Thoracic aorta (tissue), 2 donors: ENCODE measurements around the gene HTR4. TPM values are rescaled to one million over a fixed set of nuclear protein-coding genes. Genes with fewer than 3 reads are reported as not detected.
"Not testable (repeated sequence)": the region's sequence is repeated elsewhere in the genome, so short reads cannot be mapped to it uniquely, and the experiment has no call there.

Experiments
- ATAC-seq: fragments of 150-250 bp; one replicate; pipeline ENCODE4 v1.8.0; 2017; ENCODE audit warnings: low read depth; ENCODE audit not compliant: insufficient number of reproducible peaks, low FRiP score
- DNase-seq: peaks from one replicate; pipeline ENCODE4 v3.0.0-alpha.2; 2020; ENCODE audit warnings: low spot score
- H3K27ac ChIP-seq, 2 donors: fragments of 200-600 bp; sonication (generic); 1 replicate in 1 of 2; 2 replicates in 1 of 2; pipeline ENCODE4 v1.5.1; 2016; ENCODE audit warnings: mild to moderate bottlenecking in 2 of 2, moderate library complexity in 2 of 2
- H3K27me3 ChIP-seq: fragments of 200-600 bp; sonication (generic); replicated peaks from 2 replicates; pipeline ENCODE4 v1.6.0; 2016; ENCODE audit warnings: mild to moderate bottlenecking; ENCODE audit not compliant: insufficient read depth
- H3K36me3 ChIP-seq: fragments of 200-600 bp; sonication (generic); one replicate; pipeline ENCODE4 v1.5.1; 2016
- H3K4me1 ChIP-seq, 2 donors: fragments of 200-600 bp; sonication (generic); 1 replicate in 1 of 2; 2 replicates in 1 of 2; pipeline versions ENCODE4 v1.5.1 to v1.6.0; 2016; ENCODE audit warnings: low read depth in 2 of 2, mild to moderate bottlenecking in 1 of 2; ENCODE audit not compliant: control insufficient read depth in 1 of 2
- H3K4me3 ChIP-seq: fragments of 200-600 bp; sonication (generic); 2 replicates; pipeline ENCODE4 v1.5.1; 2016; ENCODE audit warnings: mild to moderate bottlenecking
- H3K9me3 ChIP-seq: fragments of 200-600 bp; sonication (generic); 2 replicates; pipeline ENCODE4 v1.5.1; 2016
- total RNA-seq, 2 donors: library from RNA; depleted of rRNA; stranded (reverse); fragments of >200 nt; gene quantifications; one replicate each; pipeline versions ENCODE4 v1.1.0 to v1.2.3, GENCODE V29; 2016
- TF ChIP-seq, protein P1 (sequence below): fragments of 200-600 bp; sonication (generic); IDR thresholded peaks from one replicate; pipeline ENCODE4 v1.5.1; 2019; ENCODE audit warnings: antibody characterized with exemption

Gene HTR4
- total RNA-seq, 2 donors from 2014 or later = 3.9 to 7.8 TPM

DNA sequence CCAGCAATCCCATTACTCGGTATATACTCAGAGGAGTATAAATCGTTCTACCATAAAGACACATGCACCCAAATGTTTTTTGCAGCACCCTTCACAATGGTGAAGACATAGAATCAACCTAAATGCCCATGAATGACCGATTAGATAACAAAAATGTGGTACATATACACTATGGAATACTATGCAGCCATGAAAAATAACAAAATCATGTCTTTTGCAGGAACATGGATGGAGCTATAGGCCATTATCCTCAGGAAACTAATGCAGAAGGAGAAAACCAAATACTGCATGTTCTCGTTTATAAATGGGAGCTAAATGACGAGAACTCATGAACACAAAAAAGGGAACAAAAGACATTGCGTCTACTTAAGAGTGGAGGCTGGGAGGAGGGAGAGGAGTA, 114.5 kb downstream of the HTR4 start:
- Histone ChIP-seq H3K27me3 (no peaks in the 10 kb centered on the region), H3K4me3 (no peak overlapping the region)
- ATAC-seq = no peak

DNA sequence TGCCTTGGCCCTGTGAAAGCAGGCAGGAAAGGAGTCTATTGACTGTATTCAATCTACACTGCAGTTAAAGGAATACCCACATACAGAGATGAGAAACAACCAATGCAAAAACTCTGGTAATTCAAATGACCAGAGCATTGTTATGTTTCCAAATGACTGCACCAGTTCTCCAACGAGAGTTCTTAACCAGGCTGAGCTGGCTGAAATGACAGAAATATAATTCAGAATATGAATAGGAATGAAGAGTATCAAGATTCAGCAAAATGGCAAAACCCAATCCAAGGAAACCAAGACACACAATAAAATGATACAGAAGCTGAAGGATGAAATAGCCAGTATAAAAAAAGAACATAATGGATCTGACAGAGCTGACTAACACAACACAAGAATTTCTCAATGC, 119.1 kb downstream of the HTR4 start:
- H3K27ac ChIP-seq = no peak overlapping the region
- H3K27me3 ChIP-seq = no peaks in the 10 kb centered on the region
- no peak overlapping the region for H3K4me3 ChIP-seq
- TF ChIP-seq, protein P1, sequence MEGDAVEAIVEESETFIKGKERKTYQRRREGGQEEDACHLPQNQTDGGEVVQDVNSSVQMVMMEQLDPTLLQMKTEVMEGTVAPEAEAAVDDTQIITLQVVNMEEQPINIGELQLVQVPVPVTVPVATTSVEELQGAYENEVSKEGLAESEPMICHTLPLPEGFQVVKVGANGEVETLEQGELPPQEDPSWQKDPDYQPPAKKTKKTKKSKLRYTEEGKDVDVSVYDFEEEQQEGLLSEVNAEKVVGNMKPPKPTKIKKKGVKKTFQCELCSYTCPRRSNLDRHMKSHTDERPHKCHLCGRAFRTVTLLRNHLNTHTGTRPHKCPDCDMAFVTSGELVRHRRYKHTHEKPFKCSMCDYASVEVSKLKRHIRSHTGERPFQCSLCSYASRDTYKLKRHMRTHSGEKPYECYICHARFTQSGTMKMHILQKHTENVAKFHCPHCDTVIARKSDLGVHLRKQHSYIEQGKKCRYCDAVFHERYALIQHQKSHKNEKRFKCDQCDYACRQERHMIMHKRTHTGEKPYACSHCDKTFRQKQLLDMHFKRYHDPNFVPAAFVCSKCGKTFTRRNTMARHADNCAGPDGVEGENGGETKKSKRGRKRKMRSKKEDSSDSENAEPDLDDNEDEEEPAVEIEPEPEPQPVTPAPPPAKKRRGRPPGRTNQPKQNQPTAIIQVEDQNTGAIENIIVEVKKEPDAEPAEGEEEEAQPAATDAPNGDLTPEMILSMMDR = no peak
- H3K9me3 ChIP-seq = no peaks in the 10 kb centered on the region
- no peaks in the 10 kb centered on the region for H3K36me3 ChIP-seq
- no peak for DNase-seq
- ATAC-seq = no peak
- no peaks in the 10 kb centered on the region for H3K4me1 ChIP-seq

More for the DNA sequence above, 114.5 kb downstream of the HTR4 start:
- Histone ChIP-seq H3K4me1 (no peaks in the 10 kb centered on the region), H3K9me3 (no peaks in the 10 kb centered on the region), H3K36me3 (no peaks in the 10 kb centered on the region), H3K27ac (no peak overlapping the region)
- no peak for DNase-seq
- TF ChIP-seq, protein P1 = no peak

GRCh38 chr5:148532969-148533670, 121.2 kb downstream of the HTR4 start:
- no peak overlapping the region for H3K4me3 ChIP-seq
- H3K27ac ChIP-seq = no peak overlapping the region
- no peaks in the 10 kb centered on the region for H3K27me3 ChIP-seq
- H3K36me3 ChIP-seq = no peaks in the 10 kb centered on the region
- DNase-seq = no peak
- H3K9me3 ChIP-seq = peaks cover 9% of the 10 kb centered on the region
- no peak for ATAC-seq
- TF ChIP-seq, protein P1 = no peak
- no peaks in the 10 kb centered on the region for H3K4me1 ChIP-seq

DNA sequence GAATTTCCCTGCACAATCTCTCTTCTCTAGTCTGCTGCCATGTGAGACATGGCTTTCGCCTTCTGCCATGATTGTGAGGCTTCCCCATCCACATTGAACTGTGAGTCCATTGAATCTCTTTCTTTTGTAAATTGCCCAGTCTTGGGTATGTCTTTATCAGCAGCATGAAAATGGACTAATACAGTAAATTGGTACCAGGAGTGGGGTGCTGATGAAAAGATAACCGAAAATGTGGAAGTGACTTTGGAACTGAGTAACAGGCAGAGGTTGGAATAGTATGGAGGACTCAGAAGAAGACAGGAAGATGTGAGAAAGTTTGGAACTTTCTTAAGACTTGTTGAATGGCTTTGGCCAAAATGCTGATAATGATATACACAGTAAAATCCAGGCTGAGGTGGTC, 124.9 kb downstream of the HTR4 start:
- H3K4me1 ChIP-seq, H3K36me3 ChIP-seq, H3K27me3 ChIP-seq, ATAC-seq, H3K27ac ChIP-seq, H3K4me3 ChIP-seq, H3K9me3 ChIP-seq, DNase-seq: not testable (repeated sequence)

- H3K27me3 ChIP-seq = no peaks in the 10 kb centered on the region
- TF ChIP-seq, protein P1 = no peak
- no peak overlapping the region for H3K27ac ChIP-seq
- H3K4me3 ChIP-seq = no peak overlapping the region
- ATAC-seq (no peak), DNase-seq (no peak)
- no peaks in the 10 kb centered on the region for H3K36me3 ChIP-seq
- H3K4me1 ChIP-seq = no peaks in the 10 kb centered on the region
- H3K9me3 ChIP-seq = peaks cover 8% of the 10 kb centered on the region
These were observed 129.6 kb downstream of the HTR4 start for GRCh38 chr5:148524721-148525120.

DNA sequence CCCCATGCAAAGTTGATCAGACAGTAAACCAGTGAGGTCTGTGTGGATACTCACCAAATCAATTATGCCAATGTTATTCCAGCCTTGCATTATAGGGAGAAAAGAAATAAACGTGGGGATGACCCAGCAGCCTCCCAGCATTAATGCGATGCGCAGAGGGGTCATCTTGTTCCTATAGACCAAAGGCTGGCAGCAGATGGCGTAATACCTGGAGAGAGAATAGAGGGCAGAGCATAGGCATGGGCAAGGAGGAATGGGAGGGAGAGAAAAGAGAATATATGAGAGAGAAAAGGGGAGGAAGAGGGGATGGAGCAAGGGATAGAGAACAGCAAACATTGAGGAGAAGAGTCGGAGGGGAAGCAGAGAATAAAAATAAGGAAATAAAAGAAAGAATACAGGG, 131.2 kb downstream of the HTR4 start:
- Histone ChIP-seq H3K9me3 (no peaks in the 10 kb centered on the region), H3K36me3 (no peaks in the 10 kb centered on the region), H3K4me1 (no peaks in the 10 kb centered on the region), H3K4me3 (no peak overlapping the region), H3K27ac (no peak overlapping the region), H3K27me3 (no peaks in the 10 kb centered on the region)
- DNase-seq (no peak), ATAC-seq (no peak)
- TF ChIP-seq, protein P1 = no peak
